ENCODE data around the gene LMNTD2. TPM values are rescaled to one million over a fixed set of nuclear protein-coding genes. Genes with fewer than 3 reads are reported as not detected.
A peak's percentile ranks its signal among the peaks of the same experiment; 100 is the strongest.

The LMNTD2 gene
- total RNA-seq, 1 donor: 2.2 TPM

DNA sequence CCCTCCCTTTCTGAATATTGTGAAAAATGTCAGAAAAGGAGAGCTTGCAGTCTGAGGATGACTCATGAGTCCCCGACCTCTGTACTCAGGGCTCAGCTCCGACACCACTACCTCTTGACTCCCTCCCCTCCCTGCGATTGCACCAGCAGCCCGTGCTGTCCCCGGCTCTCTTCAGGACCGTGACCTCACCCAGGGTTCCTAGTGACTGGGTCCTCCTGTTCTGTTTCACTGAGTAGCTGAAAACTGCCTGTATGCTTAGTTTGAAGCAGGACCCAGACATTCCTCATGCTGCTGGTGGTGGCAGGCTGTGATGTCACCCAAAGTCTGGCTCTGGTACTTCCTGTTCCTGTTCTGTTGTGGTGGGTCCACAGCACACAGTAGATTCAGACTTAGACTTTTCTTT is 27.4 kb upstream of the LMNTD2 start:
- TF ChIP-seq, protein P1, sequence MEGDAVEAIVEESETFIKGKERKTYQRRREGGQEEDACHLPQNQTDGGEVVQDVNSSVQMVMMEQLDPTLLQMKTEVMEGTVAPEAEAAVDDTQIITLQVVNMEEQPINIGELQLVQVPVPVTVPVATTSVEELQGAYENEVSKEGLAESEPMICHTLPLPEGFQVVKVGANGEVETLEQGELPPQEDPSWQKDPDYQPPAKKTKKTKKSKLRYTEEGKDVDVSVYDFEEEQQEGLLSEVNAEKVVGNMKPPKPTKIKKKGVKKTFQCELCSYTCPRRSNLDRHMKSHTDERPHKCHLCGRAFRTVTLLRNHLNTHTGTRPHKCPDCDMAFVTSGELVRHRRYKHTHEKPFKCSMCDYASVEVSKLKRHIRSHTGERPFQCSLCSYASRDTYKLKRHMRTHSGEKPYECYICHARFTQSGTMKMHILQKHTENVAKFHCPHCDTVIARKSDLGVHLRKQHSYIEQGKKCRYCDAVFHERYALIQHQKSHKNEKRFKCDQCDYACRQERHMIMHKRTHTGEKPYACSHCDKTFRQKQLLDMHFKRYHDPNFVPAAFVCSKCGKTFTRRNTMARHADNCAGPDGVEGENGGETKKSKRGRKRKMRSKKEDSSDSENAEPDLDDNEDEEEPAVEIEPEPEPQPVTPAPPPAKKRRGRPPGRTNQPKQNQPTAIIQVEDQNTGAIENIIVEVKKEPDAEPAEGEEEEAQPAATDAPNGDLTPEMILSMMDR (IDR thresholded peaks at IDR 0.05; ENCODE audit: insufficient read depth, low read depth, low read length): no peak
- peak; percentile 91 for DNase-seq (ENCODE audit: low read depth)
- H3K4me3 ChIP-seq (ENCODE audit: low read depth, low read length): no peak overlapping the region

DNA sequence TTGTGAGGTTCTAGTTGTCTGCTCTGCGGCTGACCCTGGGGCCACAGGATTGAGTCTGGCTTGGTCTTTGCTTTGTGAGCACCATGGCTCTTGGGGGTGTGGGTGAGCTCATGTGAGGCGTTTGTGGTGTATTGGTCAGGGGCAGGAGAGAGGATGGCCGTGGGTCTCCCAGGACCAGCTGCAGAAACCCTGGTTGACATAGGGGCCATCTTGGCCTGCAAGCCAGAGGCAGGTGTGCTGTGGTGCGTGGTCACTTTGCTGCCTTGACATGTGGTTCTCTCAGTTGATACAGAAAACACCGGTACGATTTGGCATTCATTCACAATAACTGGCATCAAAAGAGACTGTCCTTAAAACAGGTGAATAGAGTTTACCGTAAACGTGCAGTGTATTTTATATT is 27.0 kb upstream of the LMNTD2 start:
- DNase-seq (ENCODE audit: low read depth): no peak
- TF ChIP-seq, protein P1 (IDR thresholded peaks at IDR 0.05; ENCODE audit: insufficient read depth, low read depth, low read length): no peak
- H3K4me3 ChIP-seq (ENCODE audit: low read depth, low read length): no peak overlapping the region

DNA sequence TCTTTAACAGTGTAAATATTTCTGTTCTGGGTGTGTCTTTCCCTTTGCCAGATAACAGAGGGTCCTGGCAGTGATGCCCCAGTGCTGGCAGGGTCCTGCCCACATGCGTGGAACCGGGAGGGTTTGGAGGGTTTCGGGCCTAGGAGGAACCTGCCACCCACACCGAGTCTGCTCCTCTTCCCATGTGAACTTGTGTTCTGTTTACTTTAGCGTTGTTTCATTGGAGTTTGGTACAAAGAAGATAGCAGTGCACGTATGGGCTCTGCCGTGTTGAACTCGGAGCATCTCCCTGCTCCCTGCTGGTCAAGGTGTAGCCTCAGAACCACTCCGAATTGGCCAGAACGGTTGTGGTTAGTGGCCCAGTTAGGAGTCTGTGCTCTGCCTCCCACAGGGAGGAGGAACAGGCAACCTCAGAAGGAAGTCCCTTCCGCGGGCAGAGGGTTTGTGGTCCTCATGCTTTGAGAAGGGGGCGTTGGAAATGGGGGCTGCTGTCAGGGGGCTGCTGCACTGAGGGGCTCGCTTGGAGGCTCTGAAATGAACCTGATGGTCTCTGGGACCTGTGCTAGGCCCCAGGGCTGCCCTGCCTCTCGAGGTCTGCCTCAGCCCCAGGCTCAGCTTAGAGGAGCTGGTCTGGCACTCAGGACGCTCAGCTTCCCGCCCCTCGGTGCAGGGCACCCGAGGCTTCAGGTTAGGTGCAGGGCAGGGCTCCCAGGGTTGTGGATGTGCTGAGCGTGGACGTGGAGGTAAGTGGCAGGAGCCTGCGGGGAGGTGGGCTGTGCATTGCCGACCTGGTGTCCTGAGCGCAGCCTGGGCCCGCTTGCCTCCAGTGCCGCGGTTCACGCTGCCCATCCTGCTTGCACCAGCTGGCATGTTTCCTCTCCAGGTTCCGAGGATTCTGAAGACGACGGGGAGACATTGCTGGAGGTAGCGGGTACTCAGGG is 26.1 kb upstream of the LMNTD2 start:
- TF ChIP-seq, protein P1 (IDR thresholded peaks at IDR 0.05; ENCODE audit: insufficient read depth, low read depth, low read length): no peak
- no peak for DNase-seq (ENCODE audit: low read depth)
- no peak overlapping the region for H3K4me3 ChIP-seq (ENCODE audit: low read depth, low read length)

DNA sequence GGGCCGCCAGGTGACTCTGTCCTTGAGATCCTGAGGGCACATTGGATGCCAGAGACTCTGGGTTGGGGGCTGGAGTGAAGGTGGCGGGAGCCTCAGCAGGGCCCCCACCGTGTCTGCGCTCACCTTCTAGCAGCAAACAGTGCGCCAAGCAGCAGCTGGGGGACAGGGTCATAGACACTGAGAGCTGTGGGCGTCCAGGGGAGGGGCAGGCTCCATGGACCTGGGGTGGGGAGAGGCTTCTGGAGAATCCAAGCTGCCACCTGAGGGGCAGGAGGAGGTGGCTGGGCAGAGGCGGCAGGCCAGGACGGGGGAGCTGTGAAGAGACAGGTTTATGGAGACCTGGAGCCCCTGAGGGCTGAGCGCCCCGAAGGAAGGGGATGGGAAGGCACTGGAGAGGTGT is 23.7 kb upstream of the LMNTD2 start:
- H3K4me3 ChIP-seq (ENCODE audit: low read depth, low read length): no peak overlapping the region
- TF ChIP-seq, protein P1 (IDR thresholded peaks at IDR 0.05; ENCODE audit: insufficient read depth, low read depth, low read length): no peak

DNA sequence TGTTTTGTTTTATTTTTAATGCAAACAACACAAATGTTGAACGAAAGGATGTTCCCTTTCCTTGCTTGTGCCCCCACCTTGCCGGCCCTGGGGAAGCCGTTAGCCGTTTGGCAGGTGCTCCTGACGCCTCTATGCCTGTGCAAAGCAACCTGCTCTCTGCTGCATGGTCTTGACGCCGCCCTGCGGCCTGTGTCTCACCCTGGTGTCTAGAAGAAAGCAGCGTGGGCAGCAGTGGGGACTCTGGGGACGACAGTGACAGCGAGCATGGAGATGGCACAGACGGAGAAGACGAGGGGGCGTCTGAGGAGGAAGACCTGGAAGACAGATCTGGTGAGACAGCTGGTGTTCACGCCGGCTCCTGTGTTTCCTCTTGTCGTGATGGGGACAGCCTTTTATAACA is 21.2 kb upstream of the LMNTD2 start:
- no peak for DNase-seq (ENCODE audit: low read depth)

More for the DNA sequence above, 23.7 kb upstream of the LMNTD2 start:
- DNase-seq (ENCODE audit: low read depth): no peak

DNA sequence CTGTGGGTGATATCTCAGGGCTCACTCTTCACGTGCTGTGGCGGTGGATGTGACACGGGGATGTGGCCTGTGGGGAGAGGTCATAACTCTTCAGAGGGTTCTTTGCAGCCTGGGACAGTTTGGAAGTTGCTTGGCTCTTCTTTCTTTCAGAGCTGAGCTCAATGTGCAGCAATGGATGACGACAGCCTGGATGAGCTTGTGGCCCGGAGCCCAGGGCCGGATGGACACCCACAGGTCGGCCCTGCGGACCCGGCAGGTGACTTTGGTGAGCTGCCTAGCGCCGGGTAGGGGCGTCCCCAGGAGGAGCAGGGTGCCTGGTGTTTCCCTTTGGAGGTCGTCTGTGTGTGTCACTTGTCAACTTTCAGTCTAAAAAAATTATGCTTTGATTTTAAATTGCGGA is 20.8 kb upstream of the LMNTD2 start:
- TF ChIP-seq, protein P1 (IDR thresholded peaks at IDR 0.05; ENCODE audit: insufficient read depth, low read depth, low read length): no peak
- no peak for DNase-seq (ENCODE audit: low read depth)
- no peak overlapping the region for H3K4me3 ChIP-seq (ENCODE audit: low read depth, low read length)

More for the DNA sequence above, 21.2 kb upstream of the LMNTD2 start:
- TF ChIP-seq, protein P1 (IDR thresholded peaks at IDR 0.05; ENCODE audit: insufficient read depth, low read depth, low read length): no peak
- no peak overlapping the region for H3K4me3 ChIP-seq (ENCODE audit: low read depth, low read length)
